ENCODE results near the gene NGLY1. TPM values are rescaled to one million over a fixed set of nuclear protein-coding genes. Genes with fewer than 3 reads are reported as not detected.
A peak's percentile ranks its signal among the peaks of the same experiment; 100 is the strongest.

NGLY1 gene
- total RNA-seq, 1 experiment from 2014 or later = 45.4 TPM

GRCh38 chr3:25727316-25727715 is 55.9 kb downstream of the NGLY1 start:
- ChIA-PET CTCF (interaction anchor here (0.6 to 2.9 kb wide), 3 partner anchors 14 to 79 kb away, joined by 3 to 13 read pairs (median 3); no protein-coding TSS in a partner anchor), POLR2A (interaction anchor here (0.7 kb wide), 1 partner anchor 31 kb away, joined by 3 read pairs; no protein-coding TSS in a partner anchor)
- no TSS peak for BruUV-seq (replicated peaks)
- Mint-ChIP-seq H3K4me3 (ENCODE audit: unreplicated experiment) (no peak overlapping the region), H3K27ac (ENCODE audit: low read depth, unreplicated experiment) (no peak overlapping the region), H3K4me1 (ENCODE audit: insufficient read depth, unreplicated experiment) (no peaks in the 10 kb centered on the region), H3K36me3 (ENCODE audit: insufficient read depth, unreplicated experiment) (peaks cover 26% of the 10 kb centered on the region), H3K27me3 (ENCODE audit: insufficient read depth, unreplicated experiment) (no peaks in the 10 kb centered on the region), H3K9me3 (ENCODE audit: unreplicated experiment) (no peaks in the 10 kb centered on the region)
- intact Hi-C loops (cut with micrococcal nuclease) = no loop called here
- TF ChIP-seq, protein P1, sequence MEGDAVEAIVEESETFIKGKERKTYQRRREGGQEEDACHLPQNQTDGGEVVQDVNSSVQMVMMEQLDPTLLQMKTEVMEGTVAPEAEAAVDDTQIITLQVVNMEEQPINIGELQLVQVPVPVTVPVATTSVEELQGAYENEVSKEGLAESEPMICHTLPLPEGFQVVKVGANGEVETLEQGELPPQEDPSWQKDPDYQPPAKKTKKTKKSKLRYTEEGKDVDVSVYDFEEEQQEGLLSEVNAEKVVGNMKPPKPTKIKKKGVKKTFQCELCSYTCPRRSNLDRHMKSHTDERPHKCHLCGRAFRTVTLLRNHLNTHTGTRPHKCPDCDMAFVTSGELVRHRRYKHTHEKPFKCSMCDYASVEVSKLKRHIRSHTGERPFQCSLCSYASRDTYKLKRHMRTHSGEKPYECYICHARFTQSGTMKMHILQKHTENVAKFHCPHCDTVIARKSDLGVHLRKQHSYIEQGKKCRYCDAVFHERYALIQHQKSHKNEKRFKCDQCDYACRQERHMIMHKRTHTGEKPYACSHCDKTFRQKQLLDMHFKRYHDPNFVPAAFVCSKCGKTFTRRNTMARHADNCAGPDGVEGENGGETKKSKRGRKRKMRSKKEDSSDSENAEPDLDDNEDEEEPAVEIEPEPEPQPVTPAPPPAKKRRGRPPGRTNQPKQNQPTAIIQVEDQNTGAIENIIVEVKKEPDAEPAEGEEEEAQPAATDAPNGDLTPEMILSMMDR (IDR thresholded peaks at IDR 0.05; ENCODE audit: unreplicated experiment) = no peak
- no peak for DNase-seq (ENCODE audit: unreplicated experiment)

DNA sequence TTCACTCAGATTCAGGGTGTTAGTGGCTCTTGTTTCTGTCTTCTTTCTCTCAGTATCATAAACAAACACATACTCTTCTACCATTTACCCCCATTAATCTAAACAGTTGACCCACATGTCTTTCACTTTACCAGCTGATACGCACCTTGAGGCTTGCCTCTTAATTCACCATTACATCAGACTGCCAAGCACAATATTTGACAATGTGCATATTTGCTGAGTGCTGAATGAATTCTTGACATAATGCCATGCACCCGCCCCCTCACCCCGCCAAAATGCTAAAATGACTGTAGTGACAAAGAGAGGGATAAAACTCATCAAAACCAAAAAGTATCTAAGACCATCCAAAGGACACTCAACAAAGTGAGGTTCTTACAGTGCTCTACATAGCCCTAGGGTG is 57.4 kb downstream of the NGLY1 start:
- no peak for DNase-seq (ENCODE audit: unreplicated experiment)
- BruUV-seq (replicated peaks) = no TSS peak
- TF ChIP-seq, protein P1 (IDR thresholded peaks at IDR 0.05; ENCODE audit: unreplicated experiment) = no peak
- H3K9me3 Mint-ChIP-seq (ENCODE audit: unreplicated experiment) = no peaks in the 10 kb centered on the region
- CTCF ChIA-PET = no interaction called here
- H3K36me3 Mint-ChIP-seq (ENCODE audit: insufficient read depth, unreplicated experiment) = peaks cover 22% of the 10 kb centered on the region
- intact Hi-C loops (cut with micrococcal nuclease) = no loop called here
- H3K4me1 Mint-ChIP-seq (ENCODE audit: insufficient read depth, unreplicated experiment) = no peaks in the 10 kb centered on the region
- POLR2A ChIA-PET = interaction anchor here (0.7 kb wide), 1 partner anchor 14 kb away, joined by 3 read pairs; no protein-coding TSS in a partner anchor
- no peaks in the 10 kb centered on the region for H3K27me3 Mint-ChIP-seq (ENCODE audit: insufficient read depth, unreplicated experiment)
- H3K4me3 Mint-ChIP-seq (ENCODE audit: unreplicated experiment) = no peak overlapping the region
- peak overlapping the region; percentile 17 for H3K27ac Mint-ChIP-seq (ENCODE audit: low read depth, unreplicated experiment)

GRCh38 chr3:25724948-25725645 is 58.1 kb downstream of the NGLY1 start:
- CTCF ChIA-PET = no interaction called here
- BruUV-seq (replicated peaks) = no TSS peak

GRCh38 chr3:25723802-25724201 is 59.4 kb downstream of the NGLY1 start:
- H3K9me3 Mint-ChIP-seq (ENCODE audit: unreplicated experiment) = no peaks in the 10 kb centered on the region
- H3K27me3 Mint-ChIP-seq (ENCODE audit: insufficient read depth, unreplicated experiment) = no peaks in the 10 kb centered on the region
- no peak for DNase-seq (ENCODE audit: unreplicated experiment)
- H3K27ac Mint-ChIP-seq (ENCODE audit: low read depth, unreplicated experiment) = no peak overlapping the region
- no TSS peak for BruUV-seq (replicated peaks)
- ChIA-PET POLR2A (no interaction called here), CTCF (interaction anchor here (0.6 kb wide), 1 partner anchor 23 kb away, joined by 3 read pairs; no protein-coding TSS in a partner anchor)
- no peak overlapping the region for H3K4me3 Mint-ChIP-seq (ENCODE audit: unreplicated experiment)
- peaks cover 20% of the 10 kb centered on the region for H3K36me3 Mint-ChIP-seq (ENCODE audit: insufficient read depth, unreplicated experiment)
- TF ChIP-seq, protein P1 (IDR thresholded peaks at IDR 0.05; ENCODE audit: unreplicated experiment) = no peak
- H3K4me1 Mint-ChIP-seq (ENCODE audit: insufficient read depth, unreplicated experiment) = no peaks in the 10 kb centered on the region
- intact Hi-C loops (cut with micrococcal nuclease) = no loop called here

More at GRCh38 chr3:25724948-25725645, 58.1 kb downstream of the NGLY1 start:
- Mint-ChIP-seq H3K36me3 (ENCODE audit: insufficient read depth, unreplicated experiment) (peaks cover 27% of the 10 kb centered on the region), H3K27ac (ENCODE audit: low read depth, unreplicated experiment) (peak overlapping the region; percentile 17), H3K9me3 (ENCODE audit: unreplicated experiment) (no peaks in the 10 kb centered on the region), H3K27me3 (ENCODE audit: insufficient read depth, unreplicated experiment) (no peaks in the 10 kb centered on the region), H3K4me1 (ENCODE audit: insufficient read depth, unreplicated experiment) (no peaks in the 10 kb centered on the region), H3K4me3 (ENCODE audit: unreplicated experiment) (no peak overlapping the region)
- intact Hi-C loops (cut with micrococcal nuclease) = no loop called here
- DNase-seq (ENCODE audit: unreplicated experiment) = no peak
- POLR2A ChIA-PET = interaction anchor here (0.7 kb wide), 1 partner anchor 13 kb away, joined by 3 read pairs; no protein-coding TSS in a partner anchor
- TF ChIP-seq, protein P1 (IDR thresholded peaks at IDR 0.05; ENCODE audit: unreplicated experiment) = no peak

Data from MCF 10A (cell line).